Neural progenitor cell (in vitro differentiated cells): ENCODE data around the gene CD180. TPM values are rescaled to one million over a fixed set of nuclear protein-coding genes. Genes with fewer than 3 reads are reported as not detected.
"Not testable (repeated sequence)": the region's sequence is repeated elsewhere in the genome, so short reads cannot be mapped to it uniquely, and the experiment has no call there.

Experiments used
- DNase-seq: peaks from one replicate; pipeline ENCODE4 v3.0.0-alpha.2; 2016; ENCODE audit warnings: low spot score
- H2AFZ ChIP-seq: fragments of 200-600 bp; sonication (generic); replicated peaks from 2 replicates; pipeline ENCODE4 v1.6.1; 2016; ENCODE audit warnings: antibody characterized with exemption
- H3F3A ChIP-seq: fragments of 200-600 bp; sonication (generic); 2 replicates; pipeline ENCODE4 v1.6.1; 2016; ENCODE audit warnings: antibody characterized with exemption, low read depth
- H3K27ac ChIP-seq: fragments of 200-600 bp; sonication (generic); 2 replicates; pipeline ENCODE4 v1.5.1; 2016; ENCODE audit warnings: mild to moderate bottlenecking
- H3K27me3 ChIP-seq: fragments of 200-600 bp; sonication (generic); 2 replicates; pipeline ENCODE4 v1.6.1; 2016; ENCODE audit warnings: mild to moderate bottlenecking, moderate library complexity
- H3K36me3 ChIP-seq: fragments of 200-600 bp; sonication (generic); 2 replicates; pipeline ENCODE4 v1.5.1; 2016
- H3K4me1 ChIP-seq: fragments of 200-600 bp; sonication (generic); 2 replicates; pipeline ENCODE4 v1.6.1; 2016; ENCODE audit warnings: mixed run types
- H3K4me2 ChIP-seq: fragments of 200-600 bp; sonication (generic); 2 replicates; pipeline ENCODE4 v1.6.1; 2016
- H3K4me3 ChIP-seq: fragments of 200-600 bp; sonication (generic); 2 replicates; pipeline ENCODE4 v1.5.1; 2016
- H3K79me2 ChIP-seq: fragments of 200-600 bp; sonication (generic); 2 replicates; pipeline ENCODE4 v1.6.1; 2016; ENCODE audit warnings: low read depth
- H3K9ac ChIP-seq: fragments of 200-600 bp; sonication (generic); 2 replicates; pipeline ENCODE4 v1.6.1; 2016
- H3K9me3 ChIP-seq: fragments of 200-600 bp; sonication (generic); 2 replicates; pipeline ENCODE4 v1.5.1; 2016; ENCODE audit warnings: low read depth
- H4K20me1 ChIP-seq: fragments of 200-600 bp; sonication (generic); 2 replicates; pipeline ENCODE4 v1.6.1; 2016; ENCODE audit warnings: low read depth
- H3K27ac Mint-ChIP-seq: 3 replicates; pipeline ENCODE4 v1.8.0; 2021; ENCODE audit warnings: mixed read lengths
- H3K27me3 Mint-ChIP-seq: 2 replicates; pipeline ENCODE4 v1.8.0; 2022; ENCODE audit warnings: low read depth, mild to moderate bottlenecking, inconsistent platforms, moderate library complexity, mixed read lengths; ENCODE audit not compliant: insufficient read depth
- H3K36me3 Mint-ChIP-seq: 3 replicates; pipeline ENCODE4 v1.8.0; 2021; ENCODE audit warnings: mixed read lengths
- H3K4me1 Mint-ChIP-seq: 3 replicates; pipeline ENCODE4 v1.8.0; 2021; ENCODE audit warnings: mixed read lengths
- H3K4me3 Mint-ChIP-seq: 3 replicates; pipeline ENCODE4 v1.8.0; 2021; ENCODE audit warnings: mild to moderate bottlenecking, moderate library complexity, mixed read lengths
- H3K9me3 Mint-ChIP-seq: 3 replicates; pipeline ENCODE4 v1.8.0; 2020; ENCODE audit warnings: mixed read lengths
- CTCF ChIP-seq: fragments of 200-600 bp; sonication (generic); IDR thresholded peaks from 2 replicates; pipeline ENCODE4 v1.5.1; 2017; ENCODE audit warnings: antibody characterized with exemption, mild to moderate bottlenecking
- EZH2 ChIP-seq: fragments of 200-600 bp; sonication (generic); IDR thresholded peaks from 2 replicates; pipeline ENCODE4 v1.6.1; 2017; ENCODE audit warnings: antibody characterized with exemption, mild to moderate bottlenecking, moderate library complexity
- EZH2phosphoT487 ChIP-seq: fragments of 200-600 bp; sonication (generic); IDR thresholded peaks from 2 replicates; pipeline ENCODE4 v1.6.1; 2017; ENCODE audit warnings: antibody characterized with exemption
- total RNA-seq: library from RNA; depleted of rRNA; stranded (reverse); fragments of >200 nt; gene quantifications from 2 replicates; pipeline ENCODE4 v1.2.3, GENCODE V29; 2015; ENCODE audit warnings: low replicate concordance

The CD180 gene
- total RNA-seq, 1 donor from 2014 or later = not detected

GRCh38 chr5:67178085-67178484 lies 18.5 kb downstream of the CD180 start:
- H3K27me3 Mint-ChIP-seq = no peaks in the 10 kb centered on the region
- Histone ChIP-seq H3K27me3 (no peaks in the 10 kb centered on the region), H3K9ac (no peak overlapping the region), H3K79me2 (no peaks in the 10 kb centered on the region), H3K36me3 (no peaks in the 10 kb centered on the region), H4K20me1 (no peaks in the 10 kb centered on the region), H3K27ac (no peak overlapping the region), H3K9me3 (no peaks in the 10 kb centered on the region), H2AFZ (no peak overlapping the region), H3F3A (peaks cover 12% of the 10 kb centered on the region), H3K4me1 (peaks cover 16% of the 10 kb centered on the region), H3K4me2 (no peak overlapping the region), H3K4me3 (no peak overlapping the region)
- peaks cover 2% of the 10 kb centered on the region for H3K36me3 Mint-ChIP-seq
- H3K27ac Mint-ChIP-seq = no peak overlapping the region
- no peak for DNase-seq
- H3K9me3 Mint-ChIP-seq = peaks cover 4% of the 10 kb centered on the region
- TF ChIP-seq CTCF (no peak), EZH2phosphoT487 (no peak), EZH2 (no peak)
- H3K4me1 Mint-ChIP-seq = peaks cover 26% of the 10 kb centered on the region
- no peak overlapping the region for H3K4me3 Mint-ChIP-seq

GRCh38 chr5:67176936-67177335 lies 19.7 kb downstream of the CD180 start:
- Histone ChIP-seq H3K79me2 (no peaks in the 10 kb centered on the region), H3K4me1 (peaks cover 6% of the 10 kb centered on the region), H3K36me3 (no peaks in the 10 kb centered on the region), H3K4me3 (no peak overlapping the region), H3F3A (peaks cover 7% of the 10 kb centered on the region), H3K9me3 (no peaks in the 10 kb centered on the region), H4K20me1 (no peaks in the 10 kb centered on the region), H3K27me3 (no peaks in the 10 kb centered on the region), H3K27ac (no peak overlapping the region), H3K9ac (no peak overlapping the region), H3K4me2 (no peak overlapping the region), H2AFZ (no peak overlapping the region)
- no peaks in the 10 kb centered on the region for H3K27me3 Mint-ChIP-seq
- H3K9me3 Mint-ChIP-seq = peaks cover 4% of the 10 kb centered on the region
- TF ChIP-seq EZH2 (no peak), CTCF (no peak), EZH2phosphoT487 (no peak)
- no peak overlapping the region for H3K27ac Mint-ChIP-seq
- peaks cover 15% of the 10 kb centered on the region for H3K4me1 Mint-ChIP-seq
- H3K4me3 Mint-ChIP-seq = no peak overlapping the region
- no peaks in the 10 kb centered on the region for H3K36me3 Mint-ChIP-seq
- DNase-seq = no peak

- H3K27ac ChIP-seq = no peak overlapping the region
- H3K27me3 Mint-ChIP-seq = no peaks in the 10 kb centered on the region
- H4K20me1 ChIP-seq = no peaks in the 10 kb centered on the region
- H3K4me3 ChIP-seq = no peak overlapping the region
- H3K27ac Mint-ChIP-seq = no peak overlapping the region
- no peaks in the 10 kb centered on the region for H3K36me3 ChIP-seq
- H3K36me3 Mint-ChIP-seq = no peaks in the 10 kb centered on the region
- H3K27me3 ChIP-seq = no peaks in the 10 kb centered on the region
- DNase-seq = no peak
- no peak overlapping the region for H2AFZ ChIP-seq
- H3K9me3 Mint-ChIP-seq = peaks cover 4% of the 10 kb centered on the region
- H3K9me3 ChIP-seq = no peaks in the 10 kb centered on the region
- no peaks in the 10 kb centered on the region for H3K4me1 Mint-ChIP-seq
- H3K4me2 ChIP-seq = no peak overlapping the region
- H3F3A ChIP-seq = no peaks in the 10 kb centered on the region
- TF ChIP-seq EZH2 = no peak
- no peak for TF ChIP-seq CTCF
- H3K4me1 ChIP-seq = no peaks in the 10 kb centered on the region
- no peak overlapping the region for H3K4me3 Mint-ChIP-seq
- no peaks in the 10 kb centered on the region for H3K79me2 ChIP-seq
- no peak overlapping the region for H3K9ac ChIP-seq
These were observed 22.6 kb downstream of the CD180 start for GRCh38 chr5:67173959-67174358.

GRCh38 chr5:67173351-67173750 lies 23.2 kb downstream of the CD180 start:
- H3K27ac Mint-ChIP-seq, H3K4me3 Mint-ChIP-seq, H2AFZ ChIP-seq, H3K27me3 Mint-ChIP-seq, H3K27me3 ChIP-seq, H4K20me1 ChIP-seq, H3K9me3 Mint-ChIP-seq, H3K4me1 ChIP-seq, H3F3A ChIP-seq, H3K27ac ChIP-seq, H3K36me3 Mint-ChIP-seq, H3K4me3 ChIP-seq, H3K4me2 ChIP-seq, H3K79me2 ChIP-seq, H3K9ac ChIP-seq, H3K9me3 ChIP-seq, H3K4me1 Mint-ChIP-seq, DNase-seq, H3K36me3 ChIP-seq: not testable (repeated sequence)
